HFFc6 (cell line): ENCODE data around the gene RINL. TPM values are rescaled to one million over a fixed set of nuclear protein-coding genes. Genes with fewer than 3 reads are reported as not detected.
"Not testable (repeated sequence)": the region's sequence is repeated elsewhere in the genome, so short reads cannot be mapped to it uniquely, and the experiment has no call there.

ENCODE experiments used
- DNase-seq: peaks from one replicate; pipeline ENCODE4 v3.0.0-alpha.2; 2018
- H3K27ac Mint-ChIP-seq: 2 replicates; pipeline ENCODE4 v1.8.0; 2020; ENCODE audit warnings: mild to moderate bottlenecking, mixed read lengths
- H3K27me3 Mint-ChIP-seq: 2 replicates; pipeline ENCODE4 v1.8.0; 2021; ENCODE audit warnings: mild to moderate bottlenecking, moderate library complexity, mixed read lengths; ENCODE audit not compliant: insufficient read depth
- H3K36me3 Mint-ChIP-seq: 2 replicates; pipeline ENCODE4 v1.8.0; 2021; ENCODE audit warnings: low read depth, mixed read lengths
- H3K4me1 Mint-ChIP-seq: 2 replicates; pipeline ENCODE4 v1.8.0; 2020; ENCODE audit warnings: low read depth, mixed read lengths
- H3K4me3 Mint-ChIP-seq: 2 replicates; pipeline ENCODE4 v1.8.0; 2020; ENCODE audit warnings: mild to moderate bottlenecking, moderate library complexity, mixed read lengths
- H3K9me3 Mint-ChIP-seq: 2 replicates; pipeline ENCODE4 v1.8.0; 2020; ENCODE audit warnings: mild to moderate bottlenecking, mixed read lengths
- total RNA-seq, 6 experiments: library from RNA; stranded (reverse); fragmentation: NEBNext Ultra II Directional; extraction: Animal tissue kit (Norgen Biotek cat#: 25700); gene quantifications; 2 replicates in 1 of 6; 3 replicates in 5 of 6; pipeline ENCODE4 v1.2.3, GENCODE V29; 2021
- TF ChIP-seq, protein P1 (sequence below): fragments of 200-600 bp; sonication (generic); IDR thresholded peaks from 2 replicates; pipeline ENCODE4 v1.5.0; 2021; ENCODE audit warnings: antibody characterized with exemption, mild to moderate bottlenecking

RINL gene
- total RNA-seq, 6 experiments from 2014 or later: 0.69 to 3.5 (median 1.7) TPM

DNA sequence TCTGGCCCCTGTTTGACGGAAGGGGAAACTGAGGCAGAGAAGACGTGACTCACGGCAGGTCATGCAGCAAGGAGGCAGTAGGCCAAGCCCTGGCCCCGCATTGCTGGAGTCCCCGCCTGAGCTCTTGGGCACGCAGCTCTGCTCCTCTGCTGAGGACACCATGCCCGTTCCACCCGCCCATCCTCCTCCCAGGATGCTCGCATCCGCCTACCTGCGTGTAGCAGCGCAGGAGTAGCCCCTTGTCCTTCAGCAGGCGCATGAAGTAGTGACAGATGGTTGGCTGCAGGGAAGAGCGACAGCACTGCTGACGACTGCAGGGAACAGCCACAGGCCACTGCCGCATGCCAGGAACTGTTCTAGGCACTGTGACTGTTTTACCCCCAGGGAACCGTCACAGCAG is 10.8 kb upstream of the RINL start:
- DNase-seq: no peak
- Mint-ChIP-seq H3K27ac (no peak overlapping the region), H3K36me3 (no peaks in the 10 kb centered on the region), H3K4me3 (no peak overlapping the region), H3K4me1 (no peaks in the 10 kb centered on the region), H3K9me3 (no peaks in the 10 kb centered on the region), H3K27me3 (peaks cover 2% of the 10 kb centered on the region; the same call in 1 of the 2 replicates)
- TF ChIP-seq, protein P1, sequence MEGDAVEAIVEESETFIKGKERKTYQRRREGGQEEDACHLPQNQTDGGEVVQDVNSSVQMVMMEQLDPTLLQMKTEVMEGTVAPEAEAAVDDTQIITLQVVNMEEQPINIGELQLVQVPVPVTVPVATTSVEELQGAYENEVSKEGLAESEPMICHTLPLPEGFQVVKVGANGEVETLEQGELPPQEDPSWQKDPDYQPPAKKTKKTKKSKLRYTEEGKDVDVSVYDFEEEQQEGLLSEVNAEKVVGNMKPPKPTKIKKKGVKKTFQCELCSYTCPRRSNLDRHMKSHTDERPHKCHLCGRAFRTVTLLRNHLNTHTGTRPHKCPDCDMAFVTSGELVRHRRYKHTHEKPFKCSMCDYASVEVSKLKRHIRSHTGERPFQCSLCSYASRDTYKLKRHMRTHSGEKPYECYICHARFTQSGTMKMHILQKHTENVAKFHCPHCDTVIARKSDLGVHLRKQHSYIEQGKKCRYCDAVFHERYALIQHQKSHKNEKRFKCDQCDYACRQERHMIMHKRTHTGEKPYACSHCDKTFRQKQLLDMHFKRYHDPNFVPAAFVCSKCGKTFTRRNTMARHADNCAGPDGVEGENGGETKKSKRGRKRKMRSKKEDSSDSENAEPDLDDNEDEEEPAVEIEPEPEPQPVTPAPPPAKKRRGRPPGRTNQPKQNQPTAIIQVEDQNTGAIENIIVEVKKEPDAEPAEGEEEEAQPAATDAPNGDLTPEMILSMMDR: no peak

DNA sequence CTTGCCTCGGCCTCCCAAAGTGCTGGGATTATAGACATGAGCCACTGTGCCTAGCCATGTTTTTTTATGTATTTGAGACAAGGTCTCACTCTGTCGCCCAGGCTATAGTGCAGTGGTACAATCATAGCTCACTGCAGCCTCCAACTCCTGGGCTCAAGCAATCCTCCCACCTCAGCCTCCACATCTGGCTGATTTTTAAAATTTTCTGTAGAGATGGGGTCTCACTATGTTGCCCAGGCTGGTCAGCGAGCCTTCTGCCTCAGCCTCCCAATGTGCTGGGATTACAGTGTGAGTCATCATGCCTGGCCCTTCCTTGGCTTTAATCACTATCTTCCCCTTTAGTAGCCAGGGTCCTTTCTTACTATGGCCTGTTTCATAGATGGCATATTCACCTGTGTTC is 6.6 kb upstream of the RINL start:
- not testable (repeated sequence) for H3K4me3 Mint-ChIP-seq, H3K9me3 Mint-ChIP-seq, H3K27me3 Mint-ChIP-seq, DNase-seq, H3K4me1 Mint-ChIP-seq, H3K27ac Mint-ChIP-seq, H3K36me3 Mint-ChIP-seq

DNA sequence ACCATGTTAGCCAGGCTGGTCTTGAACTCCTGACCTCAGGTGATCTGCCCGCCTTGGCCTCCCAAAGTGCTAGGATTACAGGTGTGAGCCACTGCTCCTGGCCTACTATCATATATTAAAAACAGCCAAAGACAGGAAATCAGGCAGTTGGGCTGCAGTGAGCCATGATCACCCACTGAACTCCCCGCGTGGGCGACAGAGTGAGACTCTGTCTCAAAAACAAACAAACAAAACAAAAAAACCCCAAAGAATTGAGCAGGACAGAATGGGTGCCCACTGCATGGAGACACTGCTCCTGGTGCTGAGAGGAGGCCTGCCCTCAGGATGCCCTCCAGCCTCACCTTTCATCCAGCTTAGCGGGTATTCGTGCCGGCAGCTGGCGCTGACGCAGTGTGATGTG is 5.2 kb upstream of the RINL start:
- Mint-ChIP-seq H3K36me3 (no peaks in the 10 kb centered on the region), H3K4me1 (no peaks in the 10 kb centered on the region), H3K9me3 (no peaks in the 10 kb centered on the region), H3K27me3 (peaks cover 2% of the 10 kb centered on the region; the same call in 1 of the 2 replicates), H3K4me3 (no peak overlapping the region), H3K27ac (no peak overlapping the region)
- TF ChIP-seq, protein P1: no peak
- no peak for DNase-seq

DNA sequence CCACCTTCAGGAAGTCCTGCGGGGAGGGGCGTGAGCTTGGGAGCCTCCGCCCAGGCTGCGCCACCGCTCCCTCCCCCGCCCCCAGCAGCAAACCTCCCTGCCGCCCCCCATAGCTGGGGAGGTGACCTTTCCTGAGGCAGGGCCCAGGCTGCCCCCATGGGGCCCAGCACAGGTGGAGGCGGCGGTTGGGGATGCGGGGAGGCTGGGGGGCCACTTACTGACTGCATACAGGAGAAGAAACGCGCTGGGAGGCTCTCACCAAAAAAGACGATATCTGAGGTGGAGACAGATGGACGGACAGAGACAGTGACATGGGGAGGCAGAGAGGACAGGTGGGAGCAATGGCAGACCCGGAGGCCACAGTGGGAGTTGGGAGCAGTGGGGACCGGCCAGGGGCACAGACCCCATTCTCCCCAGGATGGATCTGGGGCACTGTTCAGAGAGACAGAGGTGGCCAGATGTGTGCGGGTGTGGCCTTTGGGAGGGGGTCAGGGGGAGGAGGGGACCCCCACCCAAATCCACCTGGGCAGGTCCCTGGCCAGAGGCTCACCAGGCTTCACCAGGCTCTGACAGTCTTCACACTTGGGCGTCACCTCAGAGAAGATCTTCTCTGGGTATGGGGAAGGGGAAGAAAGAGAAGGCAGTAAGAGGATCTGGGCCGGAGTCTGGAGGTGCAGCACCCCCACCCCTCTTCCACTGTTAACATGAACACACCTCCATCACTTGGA is 3.0 kb upstream of the RINL start:
- no peaks in the 10 kb centered on the region for H3K4me1 Mint-ChIP-seq
- H3K9me3 Mint-ChIP-seq: no peaks in the 10 kb centered on the region
- H3K36me3 Mint-ChIP-seq: no peaks in the 10 kb centered on the region
- no peak overlapping the region for H3K4me3 Mint-ChIP-seq
- peaks cover 2% of the 10 kb centered on the region; the same call in 1 of the 2 replicates for H3K27me3 Mint-ChIP-seq
- no peak for DNase-seq
- H3K27ac Mint-ChIP-seq: no peak overlapping the region
- TF ChIP-seq, protein P1: no peak

DNA sequence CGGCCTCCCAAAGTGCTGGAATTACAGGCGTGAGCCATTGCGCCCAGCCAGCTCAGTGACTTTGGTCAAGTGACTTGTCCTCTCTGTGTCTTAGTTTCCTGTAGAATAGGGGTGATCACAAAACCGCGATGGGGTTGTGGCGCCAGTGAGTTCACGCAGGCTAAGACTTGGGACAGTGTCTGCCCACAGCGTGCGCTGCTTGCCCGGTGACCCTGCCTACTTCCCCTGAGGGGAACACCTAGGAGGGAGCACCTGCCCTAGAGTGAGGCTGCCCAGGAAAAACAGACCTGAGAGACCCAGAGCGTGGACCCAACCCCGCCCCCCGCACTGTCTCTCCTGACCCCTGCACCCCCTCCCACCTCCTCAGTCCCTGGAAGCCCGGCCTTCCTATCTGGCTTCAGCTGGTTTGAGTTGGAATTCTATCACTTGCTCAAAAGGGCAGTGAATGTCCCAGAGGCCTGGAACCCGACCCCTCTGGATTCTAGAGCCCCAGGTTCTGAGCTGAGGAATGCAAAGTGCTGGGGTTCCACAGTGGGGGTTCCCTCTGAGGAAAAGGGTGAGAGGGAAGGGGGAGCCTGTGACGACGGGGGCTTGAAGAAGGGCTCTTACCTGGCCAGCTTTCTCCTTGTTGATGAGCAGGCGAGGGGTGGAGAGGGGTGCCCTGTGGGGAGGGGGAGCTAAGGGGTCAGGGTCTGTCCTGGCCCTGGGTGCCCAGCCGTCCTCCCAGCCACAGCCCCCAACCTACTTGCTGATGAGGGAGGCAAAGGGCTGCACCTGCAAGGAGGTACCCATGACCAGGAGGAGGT is 2.2 kb upstream of the RINL start:
- TF ChIP-seq, protein P1: no peak
- DNase-seq: no peak

DNA sequence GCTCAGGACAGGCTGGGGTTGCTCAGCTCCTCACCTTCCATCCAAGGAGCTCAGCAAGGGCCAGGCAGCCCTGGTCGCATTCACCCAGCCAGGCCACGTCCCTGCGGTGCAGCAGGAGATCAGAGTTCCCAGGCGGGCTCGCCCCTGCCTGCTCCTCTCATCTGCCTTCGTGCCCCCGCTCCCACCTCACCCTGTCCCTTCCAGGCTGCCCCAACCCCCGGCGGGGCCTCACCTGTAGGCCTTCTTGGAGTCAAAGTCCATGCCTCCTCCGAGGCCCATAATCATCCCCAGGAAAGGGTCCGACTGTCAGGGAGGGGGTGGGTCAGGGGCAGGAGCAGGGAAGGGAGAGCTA is 1.3 kb upstream of the RINL start:
- H3K36me3 Mint-ChIP-seq: no peaks in the 10 kb centered on the region
- no peaks in the 10 kb centered on the region for H3K4me1 Mint-ChIP-seq
- H3K27me3 Mint-ChIP-seq: no peaks in the 10 kb centered on the region
- H3K27ac Mint-ChIP-seq: no peak overlapping the region
- DNase-seq: no peak
- no peaks in the 10 kb centered on the region for H3K9me3 Mint-ChIP-seq
- no peak overlapping the region for H3K4me3 Mint-ChIP-seq
- TF ChIP-seq, protein P1: no peak

More for the DNA sequence above, 2.2 kb upstream of the RINL start:
- H3K27ac Mint-ChIP-seq: no peak overlapping the region
- no peaks in the 10 kb centered on the region for H3K27me3 Mint-ChIP-seq
- H3K4me1 Mint-ChIP-seq: no peaks in the 10 kb centered on the region
- H3K9me3 Mint-ChIP-seq: no peaks in the 10 kb centered on the region
- no peaks in the 10 kb centered on the region for H3K36me3 Mint-ChIP-seq
- H3K4me3 Mint-ChIP-seq: no peak overlapping the region
